B cell (primary cell): ENCODE measurements around the gene MCF2L.

ENCODE experiments used
- EZH2 ChIP-seq: IDR thresholded peaks from 2 replicates; pipeline ENCODE4 v1.6.1; 2012; ENCODE audit warnings: borderline replicate concordance, low read depth, mild to moderate bottlenecking, moderate library complexity, low read length; ENCODE audit not compliant: insufficient read depth, poor library complexity, severe bottlenecking
- TF ChIP-seq, protein P1 (sequence below): fragments of 200-600 bp; IDR thresholded peaks from one replicate; pipeline ENCODE4 v1.8.0; 2022; ENCODE audit warnings: antibody characterized with exemption, mild to moderate bottlenecking

GRCh38 chr13:112955271-112955937 is 13.6 kb upstream of the MCF2L start:
- TF ChIP-seq, protein P1, sequence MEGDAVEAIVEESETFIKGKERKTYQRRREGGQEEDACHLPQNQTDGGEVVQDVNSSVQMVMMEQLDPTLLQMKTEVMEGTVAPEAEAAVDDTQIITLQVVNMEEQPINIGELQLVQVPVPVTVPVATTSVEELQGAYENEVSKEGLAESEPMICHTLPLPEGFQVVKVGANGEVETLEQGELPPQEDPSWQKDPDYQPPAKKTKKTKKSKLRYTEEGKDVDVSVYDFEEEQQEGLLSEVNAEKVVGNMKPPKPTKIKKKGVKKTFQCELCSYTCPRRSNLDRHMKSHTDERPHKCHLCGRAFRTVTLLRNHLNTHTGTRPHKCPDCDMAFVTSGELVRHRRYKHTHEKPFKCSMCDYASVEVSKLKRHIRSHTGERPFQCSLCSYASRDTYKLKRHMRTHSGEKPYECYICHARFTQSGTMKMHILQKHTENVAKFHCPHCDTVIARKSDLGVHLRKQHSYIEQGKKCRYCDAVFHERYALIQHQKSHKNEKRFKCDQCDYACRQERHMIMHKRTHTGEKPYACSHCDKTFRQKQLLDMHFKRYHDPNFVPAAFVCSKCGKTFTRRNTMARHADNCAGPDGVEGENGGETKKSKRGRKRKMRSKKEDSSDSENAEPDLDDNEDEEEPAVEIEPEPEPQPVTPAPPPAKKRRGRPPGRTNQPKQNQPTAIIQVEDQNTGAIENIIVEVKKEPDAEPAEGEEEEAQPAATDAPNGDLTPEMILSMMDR = no peak
- TF ChIP-seq EZH2 = no peak
